Liver (tissue), 9 donors: ENCODE data around the gene ZNF219. TPM values are rescaled to one million over a fixed set of nuclear protein-coding genes. Genes with fewer than 3 reads are reported as not detected.

Experiments used
- DNase-seq: peaks from one replicate; pipeline ENCODE4 v3.0.0-alpha.2; 2017; ENCODE audit warnings: low spot score
- H3K27ac ChIP-seq, 2 donors: one replicate each; pipeline ENCODE4 v1.7.0; 2013; ENCODE audit warnings: inconsistent platforms in 2 of 2, low read length in 2 of 2, control low read depth in 1 of 2, low read depth in 1 of 2, mild to moderate bottlenecking in 1 of 2
- H3K27me3 ChIP-seq, 4 donors: one replicate each; pipeline versions ENCODE4 v1.6.1 to v1.7.0; 2013; ENCODE audit warnings: low read length in 3 of 4, inconsistent platforms in 1 of 4, mild to moderate bottlenecking in 1 of 4, moderate library complexity in 1 of 4; ENCODE audit not compliant: control insufficient read depth in 4 of 4, insufficient read depth in 4 of 4
- H3K36me3 ChIP-seq, 4 donors: one replicate each; pipeline versions ENCODE4 v1.6.1 to v1.7.0; 2013; ENCODE audit warnings: low read length in 3 of 4, mild to moderate bottlenecking in 3 of 4, low read depth in 1 of 4, moderate library complexity in 1 of 4; ENCODE audit not compliant: control insufficient read depth in 4 of 4, insufficient read depth in 3 of 4
- H3K4me1 ChIP-seq, 4 donors: one replicate each; pipeline versions ENCODE4 v1.6.1 to v1.7.0; 2013; ENCODE audit warnings: low read length in 3 of 4, mild to moderate bottlenecking in 3 of 4, moderate library complexity in 1 of 4; ENCODE audit not compliant: control insufficient read depth in 4 of 4, insufficient read depth in 4 of 4
- H3K4me3 ChIP-seq, 3 donors: one replicate each; pipeline versions ENCODE4 v1.6.1 to v1.7.0; 2013; ENCODE audit warnings: low read length in 3 of 3, control low read depth in 1 of 3, low read depth in 1 of 3, mild to moderate bottlenecking in 1 of 3
- H3K9ac ChIP-seq, 2 donors: one replicate each; pipeline ENCODE4 v1.7.0; 2013; ENCODE audit warnings: low read length in 2 of 2, mild to moderate bottlenecking in 2 of 2, moderate library complexity in 2 of 2, control low read depth in 1 of 2, low read depth in 1 of 2
- H3K9me3 ChIP-seq, 4 donors: one replicate each; pipeline versions ENCODE4 v1.6.1 to v1.7.0; 2013; ENCODE audit warnings: low read length in 3 of 4; ENCODE audit not compliant: control insufficient read depth in 4 of 4
- ATF3 ChIP-seq: IDR thresholded peaks from 2 replicates; pipeline ENCODE4 v1.6.1; 2016; ENCODE audit warnings: antibody characterized with exemption
- CTCF ChIP-seq: fragments of 150-350 bp; IDR thresholded peaks from 2 replicates; pipeline ENCODE4 v1.5.1; 2017; ENCODE audit warnings: improper control_type of control experiment, low read depth, low read length; ENCODE audit not compliant: missing input control
- EGR1 ChIP-seq, 2 donors: IDR thresholded peaks; 2 replicates each; pipeline ENCODE4 v1.6.1; 2016 to 2018; ENCODE audit warnings: antibody characterized with exemption in 2 of 2, low read depth in 2 of 2
- FOXA1 ChIP-seq: IDR thresholded peaks from 2 replicates; pipeline ENCODE4 v1.6.1; 2016; ENCODE audit warnings: antibody characterized with exemption
- FOXA2 ChIP-seq: IDR thresholded peaks from 2 replicates; pipeline ENCODE4 v1.6.1; 2016; ENCODE audit warnings: antibody characterized with exemption
- GABPA ChIP-seq, 2 donors: IDR thresholded peaks in 1 of 2; conservative IDR thresholded peaks in 1 of 2; 2 replicates each; pipeline ENCODE4 v1.6.1; 2016; ENCODE audit warnings: antibody characterized with exemption in 2 of 2, mild to moderate bottlenecking in 1 of 2, moderate library complexity in 1 of 2
- HNF4A ChIP-seq, 2 donors: conservative IDR thresholded peaks; 2 replicates each; pipeline ENCODE4 v1.6.1; 2016; ENCODE audit warnings: antibody characterized with exemption in 2 of 2, mild to moderate bottlenecking in 2 of 2
- HNF4G ChIP-seq: IDR thresholded peaks from 2 replicates; pipeline ENCODE4 v1.6.1; 2016; ENCODE audit warnings: antibody characterized with exemption
- JUND ChIP-seq, 2 donors: IDR thresholded peaks; 2 replicates each; pipeline ENCODE4 v1.6.1; 2016; ENCODE audit warnings: antibody characterized with exemption in 2 of 2
- MAX ChIP-seq: IDR thresholded peaks from 2 replicates; pipeline ENCODE4 v1.6.1; 2016; ENCODE audit warnings: antibody characterized with exemption
- NR2F2 ChIP-seq: IDR thresholded peaks from 2 replicates; pipeline ENCODE4 v1.6.1; 2016; ENCODE audit warnings: antibody characterized with exemption
- RAD21 ChIP-seq, 2 donors: IDR thresholded peaks; 2 replicates each; pipeline ENCODE4 v1.6.1; 2016; ENCODE audit warnings: antibody characterized with exemption in 2 of 2, mild to moderate bottlenecking in 2 of 2
- REST ChIP-seq: IDR thresholded peaks from 2 replicates; pipeline ENCODE4 v1.6.1; 2016; ENCODE audit warnings: antibody characterized with exemption, mild to moderate bottlenecking
- RXRA ChIP-seq, 2 donors: IDR thresholded peaks; 2 replicates each; pipeline ENCODE4 v1.6.1; 2017 to 2018; ENCODE audit warnings: antibody characterized with exemption in 2 of 2, mild to moderate bottlenecking in 1 of 2
- SP1 ChIP-seq: IDR thresholded peaks from 2 replicates; pipeline ENCODE4 v1.6.1; 2018; ENCODE audit warnings: antibody characterized with exemption, mild to moderate bottlenecking
- TAF1 ChIP-seq: conservative IDR thresholded peaks from 2 replicates; pipeline ENCODE4 v1.6.1; 2016; ENCODE audit warnings: antibody characterized with exemption, mild to moderate bottlenecking
- YY1 ChIP-seq: IDR thresholded peaks from 2 replicates; pipeline ENCODE4 v1.6.1; 2016; ENCODE audit warnings: antibody characterized with exemption, mild to moderate bottlenecking
- ZBTB33 ChIP-seq: IDR thresholded peaks from 2 replicates; pipeline ENCODE4 v1.6.1; 2016; ENCODE audit warnings: antibody characterized with exemption
- WGBS: extraction: QIAGEN DNeasy Blood & Tissue Kit; methylation state at CpG from one replicate; pipeline ENCODE4 v1.1.7; 2013; 5-methylcytosine and 5-hydroxymethylcytosine counted together
- polyA plus RNA-seq, 2 donors: library from polyadenylated mRNA; stranded (reverse) in 1 of 2; unstranded in 1 of 2; fragments of 200-250 nt in 1 of 2; fragments of >200 nt in 1 of 2; fragmentation: Nextera tagmentation in 1 of 2; extraction: Ambion mirVana in 1 of 2; gene quantifications; one replicate each; pipeline versions ENCODE4 v1.2.1 to v1.2.3, GENCODE V29; 2013 to 2015
- total RNA-seq, 2 donors: library from RNA; depleted of rRNA; stranded (reverse); fragments of >200 nt; gene quantifications; one replicate each; pipeline ENCODE4 v1.2.3, GENCODE V29; 2014
- donor health status: healthy.
- donor health status: healthy.
- donor health status: healthy.
- donor health status: healthy.
- donor health status: healthy.

The ZNF219 gene
- total and polyA plus RNA-seq, 4 donors, result 1.3 to 10.5 (median 5.5) TPM

- DNase-seq, result no peak
- Histone ChIP-seq H3K36me3 (peaks cover 5 to 38% (median 18%) of the 10 kb centered on the region in 4 donors), H3K27ac (no peak overlapping the region), H3K4me3 (no peak overlapping the region), H3K9me3 (no peaks in the 10 kb centered on the region), H3K9ac (no peak overlapping the region), H3K4me1 (peaks cover 7 to 37% (median 26%) of the 10 kb centered on the region in 4 donors), H3K27me3 (no peaks in the 10 kb centered on the region)
- TF ChIP-seq EGR1 (IDR thresholded peaks at IDR 0.05; ENCODE audit: low read depth in 2 of 2) (no peak), REST (no peak), TAF1 (no peak), MAX (no peak), HNF4A (conservative IDR thresholded peaks at IDR 0.05) (no peak), RXRA (IDR thresholded peaks at IDR 0.05) (no peak), FOXA1 (no peak), ATF3 (no peak), JUND (IDR thresholded peaks at IDR 0.05) (no peak), FOXA2 (no peak)
- 88% methylated on average over 9 of the region's 9 CpGs for WGBS
Measured at GRCh38 chr14:21073921-21074320, 24.5 kb downstream of the ZNF219 start.

- WGBS, result 77% methylated on average over 9 of the region's 9 CpGs
- DNase-seq, result no peak
- H3K36me3 ChIP-seq, result peaks cover 5 to 27% (median 13%) of the 10 kb centered on the region in 4 donors
- no peaks in the 10 kb centered on the region for H3K9me3 ChIP-seq
- H3K27ac ChIP-seq, result peak overlapping the region in 1 of 2 donors; percentile 62
- H3K4me1 ChIP-seq, result peaks cover 9 to 45% (median 34%) of the 10 kb centered on the region in 4 donors
- H3K27me3 ChIP-seq, result no peaks in the 10 kb centered on the region
- TF ChIP-seq SP1 (no peak), ZBTB33 (no peak), RXRA (IDR thresholded peaks at IDR 0.05) (no peak), YY1 (no peak), JUND (IDR thresholded peaks at IDR 0.05) (no peak), MAX (no peak), EGR1 (IDR thresholded peaks at IDR 0.05; ENCODE audit: low read depth in 2 of 2) (no peak), FOXA1 (no peak), HNF4A (conservative IDR thresholded peaks at IDR 0.05) (no peak), HNF4G (no peak), REST (no peak), TAF1 (no peak), ATF3 (no peak), RAD21 (IDR thresholded peaks at IDR 0.05) (no peak), FOXA2 (no peak), NR2F2 (no peak), GABPA (IDR thresholded peaks at IDR 0.05 in 1 of 2, conservative IDR thresholded peaks at IDR 0.05 in 1 of 2) (no peak), CTCF (no peak)
- H3K9ac ChIP-seq, result no peak overlapping the region
- H3K4me3 ChIP-seq, result no peak overlapping the region
Measured at GRCh38 chr14:21072781-21073339, 25.6 kb downstream of the ZNF219 start.
